GM12874 (cell line): ENCODE results near the gene GRIK5.

Experiments used
- TF ChIP-seq, protein P1 (sequence below): IDR thresholded peaks from 2 replicates; pipeline ENCODE4 v1.5.1; 2011; ENCODE audit warnings: low read depth, mild to moderate bottlenecking, control low read depth, low read length, moderate library complexity; ENCODE audit not compliant: insufficient read depth

Gene GRIK5

GRCh38 chr19:42111811-42112210 is 41.8 kb upstream of the GRIK5 start:
- TF ChIP-seq, protein P1, sequence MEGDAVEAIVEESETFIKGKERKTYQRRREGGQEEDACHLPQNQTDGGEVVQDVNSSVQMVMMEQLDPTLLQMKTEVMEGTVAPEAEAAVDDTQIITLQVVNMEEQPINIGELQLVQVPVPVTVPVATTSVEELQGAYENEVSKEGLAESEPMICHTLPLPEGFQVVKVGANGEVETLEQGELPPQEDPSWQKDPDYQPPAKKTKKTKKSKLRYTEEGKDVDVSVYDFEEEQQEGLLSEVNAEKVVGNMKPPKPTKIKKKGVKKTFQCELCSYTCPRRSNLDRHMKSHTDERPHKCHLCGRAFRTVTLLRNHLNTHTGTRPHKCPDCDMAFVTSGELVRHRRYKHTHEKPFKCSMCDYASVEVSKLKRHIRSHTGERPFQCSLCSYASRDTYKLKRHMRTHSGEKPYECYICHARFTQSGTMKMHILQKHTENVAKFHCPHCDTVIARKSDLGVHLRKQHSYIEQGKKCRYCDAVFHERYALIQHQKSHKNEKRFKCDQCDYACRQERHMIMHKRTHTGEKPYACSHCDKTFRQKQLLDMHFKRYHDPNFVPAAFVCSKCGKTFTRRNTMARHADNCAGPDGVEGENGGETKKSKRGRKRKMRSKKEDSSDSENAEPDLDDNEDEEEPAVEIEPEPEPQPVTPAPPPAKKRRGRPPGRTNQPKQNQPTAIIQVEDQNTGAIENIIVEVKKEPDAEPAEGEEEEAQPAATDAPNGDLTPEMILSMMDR = no peak

DNA sequence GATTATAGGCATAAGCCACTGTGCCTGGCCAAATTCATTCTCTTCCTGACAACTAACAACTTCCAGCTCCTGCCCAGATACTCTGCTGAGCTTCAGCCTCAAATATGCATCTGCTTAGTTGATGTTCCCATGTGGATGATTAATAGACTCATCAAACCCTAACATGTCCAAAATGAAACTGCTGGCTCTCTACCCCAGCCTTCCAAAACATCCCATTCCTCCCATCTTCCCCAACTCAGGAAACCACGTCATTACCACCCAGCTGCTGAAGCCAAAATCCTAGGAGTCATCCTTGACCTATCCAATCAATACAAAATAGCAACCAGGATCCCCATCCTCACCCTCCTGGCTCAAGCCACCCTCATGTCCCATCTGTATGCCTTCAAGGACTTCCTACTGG is 41.4 kb upstream of the GRIK5 start:
- TF ChIP-seq, protein P1 = no peak

DNA sequence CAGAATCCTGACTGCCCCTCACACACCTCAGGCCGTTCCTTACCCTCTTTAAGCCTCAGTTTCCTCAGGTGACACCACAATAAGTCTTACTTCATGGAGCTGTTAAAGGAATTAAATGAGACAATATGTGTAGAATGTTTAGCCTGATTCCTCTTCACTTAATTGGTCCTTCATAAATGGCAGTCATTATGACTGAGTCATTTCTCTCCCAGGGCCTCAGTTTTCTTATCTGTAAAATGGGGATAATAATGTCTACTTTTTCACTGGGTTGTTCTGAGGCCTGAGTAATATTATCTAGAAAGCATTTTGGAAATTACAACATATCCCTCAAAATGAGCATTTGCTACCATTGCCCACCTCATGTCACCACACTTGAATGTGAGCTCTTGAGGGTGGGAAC is 40.7 kb upstream of the GRIK5 start:
- TF ChIP-seq, protein P1 = no peak

DNA sequence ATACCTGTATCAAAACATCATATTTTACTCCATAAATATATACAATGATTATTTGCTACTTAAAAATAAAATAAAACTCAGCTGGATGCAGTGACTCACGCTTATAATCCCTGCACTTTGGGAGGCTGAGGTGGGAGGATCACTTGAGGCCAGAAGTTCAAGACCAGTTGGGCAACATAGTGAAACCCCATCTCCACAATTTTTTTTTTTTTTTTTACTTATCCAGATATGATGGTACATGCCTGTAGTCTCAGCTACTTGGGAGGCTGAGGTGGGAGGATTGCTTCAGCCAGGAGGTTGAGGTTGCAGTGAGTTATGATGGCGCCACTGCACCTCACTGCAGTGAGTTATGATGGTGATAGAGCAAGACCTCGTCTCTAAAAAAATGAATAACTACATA is 39.9 kb upstream of the GRIK5 start:
- TF ChIP-seq, protein P1 = no peak

GRCh38 chr19:42108527-42109389 is 38.8 kb upstream of the GRIK5 start:
- TF ChIP-seq, protein P1 = peak; percentile 99

DNA sequence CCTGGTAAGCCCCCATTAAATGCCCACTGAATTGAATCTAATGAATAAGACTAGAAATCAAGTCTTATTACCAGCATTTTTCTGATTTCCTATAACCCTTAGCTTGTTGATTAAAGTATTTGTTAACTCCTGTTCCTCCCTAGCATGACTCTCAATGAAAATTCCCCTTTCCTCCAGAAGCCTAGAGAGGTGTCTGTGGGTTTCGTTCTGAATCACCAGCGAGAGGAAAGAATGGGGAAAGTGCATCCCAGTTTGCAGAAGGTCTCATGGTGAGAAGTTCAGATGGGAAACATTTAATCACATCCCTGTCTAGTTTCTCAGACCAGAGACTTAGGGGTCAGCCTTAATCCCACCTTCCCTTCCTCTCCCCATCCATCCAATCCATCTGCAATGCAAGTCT is 35.4 kb upstream of the GRIK5 start:
- TF ChIP-seq, protein P1 = no peak

- TF ChIP-seq, protein P1 = no peak
These were observed 32.9 kb upstream of the GRIK5 start for GRCh38 chr19:42102877-42103276.
